Activated naive CD8-positive, alpha-beta T cell treated with anti-CD3 and anti-CD28 coated beads, Interleukin-2, amount 10 ng/mL, durations not matched to agents 7 days and 5 days (primary cell): Measurements from ENCODE around the gene DNAI1. TPM values are rescaled to one million over a fixed set of nuclear protein-coding genes. Genes with fewer than 3 reads are reported as not detected.

ENCODE experiments used
- ATAC-seq: fragments of 150-1000 bp; cut with Tn5 transposase; one replicate; pipeline ENCODE4 v1.10.0; 2021; ENCODE audit warnings: low read depth, moderate library complexity
- POLR2A ChIA-PET: fragments of 350-600 bp; sonication (Branson Sonifier 250); formaldehyde crosslinking; loops from one replicate; lab custom pipeline; 2021; ENCODE audit warnings: antibody characterized with exemption; lab: Charles Lee
- DNase-seq: peaks from one replicate; pipeline ENCODE4 v3.0.0; 2021
- H3K27ac Mint-ChIP-seq: one replicate; pipeline ENCODE4 v1.8.0; 2022; ENCODE audit warnings: mild to moderate bottlenecking, mixed read lengths
- H3K27me3 Mint-ChIP-seq: one replicate; pipeline ENCODE4 v1.8.0; 2022; ENCODE audit warnings: mild to moderate bottlenecking, moderate library complexity, mixed read lengths
- H3K36me3 Mint-ChIP-seq: one replicate; pipeline ENCODE4 v1.8.0; 2021; ENCODE audit warnings: mild to moderate bottlenecking, mixed read lengths
- H3K4me1 Mint-ChIP-seq: one replicate; pipeline ENCODE4 v1.8.0; 2021; ENCODE audit warnings: mixed read lengths
- H3K4me3 Mint-ChIP-seq: one replicate; pipeline ENCODE4 v1.8.0; 2022; ENCODE audit warnings: mild to moderate bottlenecking, moderate library complexity, mixed read lengths
- H3K9me3 Mint-ChIP-seq: one replicate; pipeline ENCODE4 v1.8.0; 2021; ENCODE audit warnings: mixed read lengths
- total RNA-seq, 2 experiments: library from RNA; stranded (reverse); gene quantifications; one replicate each; pipeline ENCODE4 v1.2.3, GENCODE V29; 2021

DNAI1 gene
- total RNA-seq, 2 experiments from 2014 or later, result not detected

DNA sequence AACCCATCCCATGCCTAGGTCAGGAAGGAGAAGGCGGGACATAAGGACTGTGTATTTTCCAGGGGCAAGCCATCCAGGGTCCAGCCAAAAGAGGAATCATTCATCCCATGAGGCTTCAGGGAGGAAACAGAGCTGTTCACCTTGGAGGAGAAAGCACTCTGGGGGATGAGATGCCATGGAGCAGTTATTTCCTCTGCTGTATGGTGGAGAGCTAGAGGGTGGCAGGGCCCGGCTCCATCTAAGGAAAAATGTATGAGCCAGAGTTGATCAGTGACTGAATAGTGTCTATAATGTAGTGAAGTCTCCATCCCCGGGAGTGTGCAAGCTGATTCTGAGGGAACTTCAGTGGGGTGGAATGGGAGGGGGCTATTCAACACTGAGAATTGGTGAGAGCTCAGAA is 56.2 kb downstream of the DNAI1 start:
- no peak overlapping the region for H3K4me3 Mint-ChIP-seq
- H3K4me1 Mint-ChIP-seq, result no peaks in the 10 kb centered on the region
- no peaks in the 10 kb centered on the region for H3K9me3 Mint-ChIP-seq
- ATAC-seq (no peak), DNase-seq (no peak)
- no peak overlapping the region for H3K27ac Mint-ChIP-seq
- POLR2A ChIA-PET, result no interaction called here
- peaks cover 7% of the 10 kb centered on the region for H3K27me3 Mint-ChIP-seq
- H3K36me3 Mint-ChIP-seq, result no peaks in the 10 kb centered on the region

DNA sequence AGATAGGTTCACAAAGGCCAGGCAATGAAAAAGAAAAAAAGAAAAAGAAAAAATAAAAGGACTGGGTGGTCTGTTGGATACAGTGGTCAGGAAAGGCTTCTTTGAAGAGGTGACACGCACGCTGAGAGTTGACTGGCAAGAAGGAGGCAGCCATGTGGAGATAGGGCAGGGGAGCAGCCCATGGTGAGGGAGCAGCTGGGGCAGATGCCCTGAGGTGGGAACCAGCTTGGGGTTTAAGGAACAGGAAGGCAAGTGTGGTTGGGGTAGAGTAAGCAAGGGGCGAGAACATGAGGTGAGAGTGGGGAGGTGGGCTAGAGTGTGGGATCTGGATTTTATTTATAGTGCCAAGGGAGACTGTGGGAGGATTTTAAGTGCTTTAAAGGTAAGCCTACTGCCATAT is 57.4 kb downstream of the DNAI1 start:
- Mint-ChIP-seq H3K27me3 (peaks cover 7% of the 10 kb centered on the region), H3K4me1 (no peaks in the 10 kb centered on the region), H3K4me3 (no peak overlapping the region), H3K9me3 (no peaks in the 10 kb centered on the region), H3K36me3 (no peaks in the 10 kb centered on the region), H3K27ac (no peak overlapping the region)
- ATAC-seq (no peak), DNase-seq (no peak)
- POLR2A ChIA-PET, result no interaction called here

DNA sequence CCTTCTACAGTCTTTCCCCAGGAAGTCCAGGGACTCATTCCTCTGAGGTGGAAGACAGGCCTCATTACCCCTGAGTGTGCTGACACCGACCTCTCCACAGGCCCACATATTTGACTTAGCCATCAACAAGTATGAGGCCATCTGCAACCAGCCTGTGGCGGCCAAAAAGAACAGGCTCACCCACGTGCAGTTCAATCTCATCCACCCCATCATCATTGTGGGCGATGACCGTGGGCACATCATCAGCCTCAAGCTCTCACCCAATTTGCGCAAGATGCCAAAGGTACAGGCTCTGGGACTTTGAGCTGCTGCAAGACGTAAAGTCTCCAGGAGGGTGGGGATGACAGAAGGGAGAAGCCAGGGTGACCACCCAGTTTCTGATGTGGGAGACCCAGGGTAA is 58.6 kb downstream of the DNAI1 start:
- Mint-ChIP-seq H3K4me1 (no peaks in the 10 kb centered on the region), H3K27me3 (peaks cover 7% of the 10 kb centered on the region), H3K36me3 (no peaks in the 10 kb centered on the region), H3K9me3 (no peaks in the 10 kb centered on the region), H3K4me3 (no peak overlapping the region), H3K27ac (no peak overlapping the region)
- POLR2A ChIA-PET, result no interaction called here
- DNase-seq, result no peak
- no peak for ATAC-seq

DNA sequence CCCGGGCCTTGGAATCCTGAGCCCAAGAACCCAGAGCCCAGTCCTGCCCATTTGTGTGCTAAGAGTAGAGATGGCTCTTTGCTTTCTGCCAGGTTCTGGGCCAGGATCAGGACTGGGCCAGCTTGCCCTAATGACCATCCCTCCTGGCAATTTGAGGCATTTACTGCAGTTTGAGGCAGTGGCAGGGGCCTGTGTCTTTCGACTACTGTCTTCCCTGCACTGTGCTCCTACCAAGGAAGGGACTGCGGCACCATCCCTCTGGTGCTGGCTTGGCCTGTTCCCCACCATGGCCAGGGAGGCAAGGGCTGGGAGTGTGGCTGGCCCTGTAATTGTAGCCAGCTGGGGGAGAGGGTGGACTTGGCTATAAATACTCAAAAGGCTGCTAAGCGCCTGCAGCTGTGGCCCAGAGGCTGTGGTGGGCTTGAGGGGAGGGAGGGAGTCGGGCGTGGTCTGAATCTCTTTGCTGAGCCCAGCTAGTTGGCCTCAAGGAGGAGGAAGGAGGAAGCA is 59.6 kb downstream of the DNAI1 start:
- H3K4me3 Mint-ChIP-seq, result no peak overlapping the region
- peaks cover 10% of the 10 kb centered on the region for H3K27me3 Mint-ChIP-seq
- no peaks in the 10 kb centered on the region for H3K36me3 Mint-ChIP-seq
- H3K4me1 Mint-ChIP-seq, result peaks cover 3% of the 10 kb centered on the region
- POLR2A ChIA-PET, result no interaction called here
- DNase-seq (no peak), ATAC-seq (no peak)
- no peaks in the 10 kb centered on the region for H3K9me3 Mint-ChIP-seq
- H3K27ac Mint-ChIP-seq, result no peak overlapping the region

DNA sequence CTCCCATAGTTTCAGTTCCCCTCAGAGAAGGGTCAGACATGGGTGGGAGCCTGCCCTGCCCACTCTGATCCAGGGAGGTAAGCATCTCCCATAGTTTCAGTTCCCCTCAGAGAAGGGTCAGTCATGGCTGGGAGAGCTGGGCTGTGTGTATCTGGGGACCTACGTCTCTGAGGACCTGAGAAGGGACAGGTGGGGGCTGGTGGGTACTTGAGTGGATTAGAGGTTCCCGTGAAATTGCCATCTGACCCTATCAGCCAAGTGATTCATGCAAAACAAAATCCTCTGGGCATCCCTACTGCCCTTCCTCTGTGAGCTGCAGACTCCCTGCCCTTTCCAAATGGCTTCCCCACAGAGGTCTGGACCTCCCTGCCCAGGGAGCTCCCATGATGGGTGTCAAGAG is 60.3 kb downstream of the DNAI1 start:
- Mint-ChIP-seq H3K27me3 (peaks cover 13% of the 10 kb centered on the region), H3K4me3 (no peak overlapping the region), H3K27ac (no peak overlapping the region), H3K4me1 (peaks cover 3% of the 10 kb centered on the region), H3K9me3 (no peaks in the 10 kb centered on the region), H3K36me3 (no peaks in the 10 kb centered on the region)
- ATAC-seq (no peak), DNase-seq (no peak)
- POLR2A ChIA-PET, result no interaction called here

DNA sequence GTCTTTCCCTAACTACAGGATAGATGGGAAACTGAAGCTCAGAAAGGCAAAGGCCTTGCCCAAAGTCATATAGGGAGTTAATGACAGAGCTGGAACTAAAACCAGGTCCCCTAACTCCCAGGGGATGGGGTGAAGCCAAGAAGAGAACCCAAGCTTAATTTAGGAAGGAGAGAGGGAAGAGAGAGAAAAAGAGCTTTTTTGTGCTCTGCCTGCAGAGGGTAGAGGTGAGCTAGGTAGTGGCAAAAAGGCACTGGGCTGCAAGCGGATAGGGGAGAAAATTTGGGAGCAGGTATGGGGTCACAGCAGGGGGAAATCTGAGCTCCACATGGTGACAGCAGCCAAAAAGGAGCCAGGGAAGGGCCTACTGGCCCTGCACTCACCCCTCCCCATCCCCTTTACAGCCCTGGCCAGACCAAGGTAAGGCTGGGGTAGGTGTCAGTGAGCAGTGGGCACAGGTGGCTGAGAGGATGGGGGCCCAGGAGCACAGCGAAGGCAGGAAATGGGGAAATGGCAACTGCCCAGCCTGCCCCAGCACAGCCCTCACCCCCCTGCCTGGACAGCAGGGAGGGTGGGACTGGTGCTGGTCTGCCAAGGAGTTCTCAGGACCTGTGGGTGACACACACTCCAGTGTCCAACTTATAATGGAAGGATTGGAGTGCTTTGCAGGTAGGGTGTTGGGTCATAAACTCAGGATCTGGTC is 60.9 kb downstream of the DNAI1 start:
- POLR2A ChIA-PET, result no interaction called here

DNA sequence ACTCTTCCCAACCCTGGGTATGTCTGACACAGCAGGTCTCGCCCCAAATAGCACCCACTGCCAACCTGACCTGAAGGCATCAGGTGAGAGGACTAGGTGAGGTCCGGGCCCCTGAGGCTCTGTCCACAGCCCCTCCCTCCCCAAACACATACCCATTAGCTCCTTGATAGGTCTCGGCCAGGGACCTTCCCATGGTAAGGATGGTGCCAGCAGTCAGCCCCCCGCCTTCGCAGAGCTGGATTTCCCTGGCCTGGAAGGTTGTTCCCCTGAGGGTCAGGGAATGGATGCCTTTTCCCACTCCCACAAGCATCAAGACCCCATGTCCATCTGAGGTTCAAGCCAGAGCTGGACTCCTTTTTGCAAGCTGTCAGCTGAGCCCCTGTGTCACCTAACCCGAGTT is 61.5 kb downstream of the DNAI1 start:
- peaks cover 25% of the 10 kb centered on the region for H3K27me3 Mint-ChIP-seq
- POLR2A ChIA-PET, result interaction anchor here (0.6 kb wide), 1 partner anchor 88 kb away, joined by 4 read pairs; no protein-coding TSS in a partner anchor
- DNase-seq, result no peak
- no peaks in the 10 kb centered on the region for H3K9me3 Mint-ChIP-seq
- no peak overlapping the region for H3K27ac Mint-ChIP-seq
- no peak for ATAC-seq
- no peak overlapping the region for H3K4me3 Mint-ChIP-seq
- H3K36me3 Mint-ChIP-seq, result no peaks in the 10 kb centered on the region
- peaks cover 8% of the 10 kb centered on the region for H3K4me1 Mint-ChIP-seq

More for the DNA sequence above, 60.9 kb downstream of the DNAI1 start:
- Mint-ChIP-seq H3K4me1 (peaks cover 3% of the 10 kb centered on the region), H3K9me3 (no peaks in the 10 kb centered on the region), H3K27ac (no peak overlapping the region), H3K36me3 (no peaks in the 10 kb centered on the region), H3K4me3 (no peak overlapping the region), H3K27me3 (peaks cover 19% of the 10 kb centered on the region)
- DNase-seq (no peak), ATAC-seq (no peak)

DNA sequence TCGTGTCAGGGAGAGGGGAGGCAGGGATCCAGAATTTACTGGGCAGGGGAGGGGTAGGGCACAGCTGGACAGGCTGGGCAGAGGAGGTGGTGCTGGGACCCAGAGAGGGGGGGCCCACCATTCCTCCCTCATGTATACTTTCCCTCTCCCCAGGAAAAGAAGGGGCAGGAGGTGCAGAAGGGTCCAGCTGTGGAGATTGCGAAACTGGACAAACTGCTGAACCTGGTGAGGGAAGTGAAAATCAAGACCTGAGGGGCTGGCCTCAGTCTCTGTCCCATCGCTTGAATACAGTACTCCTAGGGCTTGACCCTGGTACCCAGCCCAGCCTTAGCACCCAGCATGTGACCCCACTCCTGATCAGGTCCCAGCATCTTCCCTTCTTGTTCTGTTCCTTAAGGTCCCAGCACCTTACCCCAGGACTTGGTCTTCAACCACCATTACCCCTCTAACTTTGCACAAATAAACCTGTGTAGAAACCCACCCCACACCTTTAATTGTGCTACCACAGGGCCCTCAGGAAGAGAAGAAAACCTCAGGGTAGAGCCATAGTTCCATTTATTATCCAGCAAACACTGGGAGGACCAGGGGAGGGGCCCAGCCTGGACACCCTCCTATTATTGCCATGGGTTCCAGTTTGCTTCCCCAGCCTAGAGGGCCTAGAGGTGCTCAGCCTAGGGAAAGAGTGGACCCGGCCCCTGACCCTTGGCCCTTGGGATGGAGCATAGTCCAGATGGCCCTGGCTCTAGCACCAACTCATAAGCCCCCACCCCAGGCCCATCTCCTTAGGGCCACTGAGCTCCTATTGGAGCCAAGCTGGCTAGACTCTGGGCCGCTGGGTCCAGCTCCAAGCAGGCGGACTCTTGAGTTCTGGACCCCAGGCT is 62.1 kb downstream of the DNAI1 start:
- H3K4me3 Mint-ChIP-seq, result no peak overlapping the region
- POLR2A ChIA-PET, result interaction anchor here (0.6 kb wide), 1 partner anchor 87 kb away, joined by 4 read pairs; no protein-coding TSS in a partner anchor
- H3K27ac Mint-ChIP-seq, result no peak overlapping the region
- no peaks in the 10 kb centered on the region for H3K36me3 Mint-ChIP-seq
- no peak for DNase-seq
- H3K27me3 Mint-ChIP-seq, result peaks cover 31% of the 10 kb centered on the region
- no peaks in the 10 kb centered on the region for H3K9me3 Mint-ChIP-seq
- no peak for ATAC-seq
- H3K4me1 Mint-ChIP-seq, result peaks cover 8% of the 10 kb centered on the region

DNA sequence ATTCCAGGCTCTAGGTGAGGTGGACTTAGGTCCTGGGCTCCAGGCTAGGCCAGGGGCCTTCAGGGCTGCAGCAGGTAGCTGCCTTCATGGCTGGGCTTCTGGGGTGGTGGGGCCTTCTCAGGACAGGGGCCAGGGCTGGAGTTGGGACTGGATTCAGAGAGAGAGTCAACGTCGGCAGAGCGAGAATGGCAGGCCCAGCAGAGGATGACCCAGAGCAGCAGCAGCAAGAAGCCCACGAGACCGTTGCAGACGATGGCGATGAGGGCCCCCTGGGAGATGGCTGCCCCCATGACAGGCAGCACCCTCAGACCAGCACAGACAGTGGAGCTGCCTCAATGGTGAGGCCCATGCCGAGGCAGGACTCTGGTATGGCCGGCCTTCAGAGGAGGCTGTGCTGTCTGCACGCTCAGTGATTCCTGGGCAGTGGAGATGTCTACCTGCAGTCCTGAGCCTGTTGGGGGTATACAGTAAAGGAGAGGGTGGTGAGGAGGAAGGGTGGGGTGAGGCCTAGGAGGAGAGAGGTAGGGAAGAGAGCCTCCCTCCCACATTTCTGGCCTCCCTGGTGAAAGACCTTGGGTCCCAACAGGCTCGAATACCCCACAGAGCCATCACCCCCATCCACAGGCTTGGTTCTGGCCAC is 62.9 kb downstream of the DNAI1 start:
- POLR2A ChIA-PET, result no interaction called here
- ATAC-seq, result no peak
- Mint-ChIP-seq H3K27ac (no peak overlapping the region), H3K4me1 (peaks cover 8% of the 10 kb centered on the region), H3K27me3 (peaks cover 34% of the 10 kb centered on the region), H3K4me3 (no peak overlapping the region), H3K36me3 (no peaks in the 10 kb centered on the region), H3K9me3 (no peaks in the 10 kb centered on the region)
- DNase-seq, result no peak

DNA sequence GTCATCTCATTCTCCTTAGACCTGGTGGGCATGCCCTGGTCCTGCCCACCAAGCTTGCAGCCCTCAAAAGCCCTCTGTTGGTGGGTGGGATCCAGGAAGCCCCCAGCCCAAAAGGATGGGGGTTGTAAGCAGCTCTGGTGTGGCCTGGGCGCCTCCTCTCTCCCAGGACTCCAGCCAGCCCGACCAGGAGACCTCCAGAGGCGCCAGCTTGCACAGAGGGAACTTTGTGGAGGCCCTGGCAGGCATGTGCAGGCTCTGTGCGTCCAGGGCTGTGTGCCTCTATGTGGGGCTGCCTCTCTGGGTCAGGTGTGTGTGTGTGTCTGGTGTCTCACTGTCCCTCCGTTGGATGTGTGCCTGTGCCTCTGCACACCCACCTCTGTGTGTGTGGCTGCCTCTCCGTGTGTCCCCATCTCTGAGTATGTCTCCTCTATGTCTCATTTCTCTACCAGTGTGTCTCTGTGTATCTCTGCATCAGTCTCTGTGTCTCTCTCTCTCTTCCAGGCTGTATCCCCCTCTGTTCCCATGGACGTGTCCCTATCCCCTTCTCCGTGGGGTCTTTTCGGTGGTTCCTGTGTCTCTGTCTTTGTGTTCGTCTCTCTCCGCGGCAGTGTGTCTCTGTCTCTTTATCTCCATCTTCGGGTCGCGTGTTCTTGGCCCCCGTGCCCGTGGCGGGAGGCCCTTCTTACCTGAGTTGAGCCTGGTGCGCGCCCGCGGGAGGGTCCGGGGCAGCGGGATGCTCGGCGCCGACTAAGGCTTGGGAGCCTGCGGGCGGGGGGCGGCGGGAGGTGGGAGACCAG is 63.7 kb downstream of the DNAI1 start:
- Mint-ChIP-seq H3K27me3 (peaks cover 36% of the 10 kb centered on the region), H3K36me3 (no peaks in the 10 kb centered on the region), H3K9me3 (no peaks in the 10 kb centered on the region), H3K27ac (no peak overlapping the region), H3K4me1 (peaks cover 8% of the 10 kb centered on the region), H3K4me3 (peak overlapping the region; percentile 67)
- POLR2A ChIA-PET, result interaction anchor here (0.5 kb wide), 1 partner anchor 316 kb away, joined by 3 read pairs; no protein-coding TSS in a partner anchor
- DNase-seq, result no peak
- ATAC-seq, result no peak

DNA sequence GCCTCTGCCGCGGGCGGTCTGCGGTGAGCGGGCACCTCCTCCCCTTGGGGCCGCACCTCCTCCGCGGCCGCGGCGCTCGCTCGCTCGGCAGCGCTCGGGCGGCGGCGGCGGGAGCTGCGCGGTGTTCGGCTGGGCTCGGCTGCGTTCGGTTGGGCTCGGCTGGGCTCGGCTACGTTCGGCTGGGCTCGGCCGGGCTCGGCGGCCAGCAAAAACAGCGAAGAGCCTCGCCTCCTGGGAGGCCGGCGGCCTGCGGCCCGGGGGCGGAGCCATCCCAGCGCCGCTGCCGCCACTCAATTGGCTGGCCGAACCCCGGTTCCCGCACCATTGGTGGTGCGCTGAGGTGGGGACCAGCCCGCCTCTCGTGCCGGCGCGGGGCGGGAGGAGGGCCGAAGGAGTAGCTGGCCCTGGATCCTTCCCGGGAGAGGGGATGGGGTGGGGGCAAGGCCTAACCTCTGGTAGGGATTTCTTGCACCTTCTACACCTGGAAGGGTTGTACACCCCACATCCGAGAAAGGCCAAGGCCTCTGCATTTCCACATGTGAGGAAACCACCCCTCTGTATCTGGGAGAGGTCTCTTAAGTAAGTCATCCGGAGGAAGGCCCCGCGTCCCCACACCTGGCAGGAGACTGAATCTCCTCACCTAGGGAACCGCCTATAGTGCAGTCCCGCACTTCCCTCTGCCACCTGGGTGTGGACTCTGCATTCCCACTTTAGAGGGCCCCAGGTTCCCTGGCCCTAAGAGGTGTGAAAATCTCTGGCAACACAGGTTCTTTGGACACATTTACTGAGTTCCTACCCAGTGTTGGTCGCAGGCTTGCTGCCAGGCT is 64.6 kb downstream of the DNAI1 start, which contains the start of gene ENHO:
Gene ENHO (minus strand): TSS at position 20 of the 827 bp plus-strand sequence. CDS start 1,295 bp downstream, outside the sequence.
- DNase-seq (peak; percentile 96), ATAC-seq (peak; percentile 99)
- Mint-ChIP-seq H3K4me3 (peak within 1 kb of the TSS; percentile 67), H3K9me3 (no peaks in the 10 kb centered on the region), H3K27me3 (peaks cover 36% of the 10 kb centered on the region), H3K27ac (no peak within 1 kb of the TSS), H3K36me3 (no peaks in the 10 kb centered on the region), H3K4me1 (peaks cover 8% of the 10 kb centered on the region)
- POLR2A ChIA-PET, result interaction anchor here (0.5 kb wide), 1 partner anchor 317 kb away, joined by 3 read pairs; no protein-coding TSS in a partner anchor

DNA sequence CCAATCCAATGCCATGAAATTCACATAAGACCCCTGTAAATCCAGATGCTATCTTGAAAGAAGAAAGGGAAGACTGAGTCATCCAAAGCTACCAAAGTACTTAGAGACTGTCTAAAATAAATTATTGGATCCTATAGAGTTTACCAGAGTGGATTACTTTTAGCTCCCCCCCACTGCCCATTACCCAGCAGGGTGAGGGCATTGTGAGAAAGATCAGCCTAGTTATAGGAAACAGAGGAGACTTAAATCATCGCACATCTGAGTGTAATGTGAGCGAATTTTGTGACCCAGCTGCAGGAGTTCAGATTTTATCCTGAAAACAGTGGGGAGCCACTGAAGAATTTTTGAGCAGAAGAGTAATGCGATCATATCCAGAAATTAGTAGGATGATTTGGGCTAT is 65.7 kb downstream of the DNAI1 start:
- Mint-ChIP-seq H3K9me3 (no peaks in the 10 kb centered on the region), H3K27me3 (peaks cover 40% of the 10 kb centered on the region), H3K4me3 (no peak overlapping the region), H3K36me3 (no peaks in the 10 kb centered on the region), H3K4me1 (peaks cover 8% of the 10 kb centered on the region), H3K27ac (no peak overlapping the region)
- POLR2A ChIA-PET, result no interaction called here
- DNase-seq (no peak), ATAC-seq (no peak)
